ENCODE data around the gene ZNF311.
A peak's percentile ranks its signal among the peaks of the same experiment; 100 is the strongest.

The ZNF311 gene

DNA sequence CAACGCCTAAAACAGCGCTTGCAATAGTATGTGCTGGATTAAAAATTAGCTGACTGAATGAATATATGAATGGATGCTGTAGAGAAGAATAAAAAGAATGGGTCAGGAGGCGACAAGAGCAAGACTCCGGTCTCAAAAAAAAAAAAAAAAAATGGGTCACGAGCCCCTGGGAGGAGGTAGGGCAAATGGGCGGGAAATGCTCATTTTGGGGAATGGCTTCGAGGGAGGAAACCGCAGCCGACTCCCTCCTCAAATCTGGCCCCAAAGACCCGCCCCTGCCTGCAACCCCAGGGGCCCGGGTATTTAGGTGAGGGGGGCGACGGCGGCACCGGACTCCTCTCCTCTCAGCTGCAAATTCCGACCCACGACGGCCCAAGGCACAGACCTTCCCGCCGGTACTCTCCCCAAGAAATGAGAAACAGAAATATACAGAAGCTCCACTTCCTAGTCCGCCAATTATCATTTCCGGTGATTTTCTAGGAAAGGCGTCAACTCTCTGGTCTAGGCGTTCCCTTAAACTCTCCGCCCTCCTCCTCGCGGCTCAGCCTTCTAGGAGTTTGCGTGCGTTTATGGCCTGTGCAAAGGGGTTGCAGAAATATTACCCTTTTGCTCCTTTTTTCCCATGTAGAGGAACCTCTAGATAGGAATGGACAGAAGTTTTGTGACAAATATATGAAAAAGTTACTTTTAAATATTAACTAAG, at the start of gene ZNF311:
Gene ZNF311 (minus strand): TSS at position 133 of the 703 bp plus-strand sequence. CDS start 1,361 bp downstream, outside the sequence.
- peak; percentile 81 for DNase-seq (ENCODE audit: low spot score)

DNA sequence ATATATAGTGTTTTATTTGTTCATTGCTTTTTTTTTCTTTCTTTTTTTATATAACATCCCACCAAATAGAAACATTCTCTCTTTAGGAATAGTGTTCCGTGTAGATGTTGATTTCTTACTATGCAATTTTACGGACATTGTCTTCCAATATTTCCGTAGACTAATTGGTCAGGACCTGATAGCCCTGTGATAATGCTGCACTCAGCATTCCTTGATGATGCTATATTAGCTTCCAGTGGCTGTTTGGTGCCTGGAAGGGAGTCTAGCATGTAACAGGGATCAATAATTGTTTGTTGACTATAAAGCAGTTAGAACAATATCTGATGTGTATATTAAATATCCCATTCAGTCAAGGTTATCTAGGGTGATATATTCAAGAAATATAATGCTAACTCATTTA, 46.6 kb upstream of the ZNF311 start:
- DNase-seq (ENCODE audit: low spot score) = no peak

DNA sequence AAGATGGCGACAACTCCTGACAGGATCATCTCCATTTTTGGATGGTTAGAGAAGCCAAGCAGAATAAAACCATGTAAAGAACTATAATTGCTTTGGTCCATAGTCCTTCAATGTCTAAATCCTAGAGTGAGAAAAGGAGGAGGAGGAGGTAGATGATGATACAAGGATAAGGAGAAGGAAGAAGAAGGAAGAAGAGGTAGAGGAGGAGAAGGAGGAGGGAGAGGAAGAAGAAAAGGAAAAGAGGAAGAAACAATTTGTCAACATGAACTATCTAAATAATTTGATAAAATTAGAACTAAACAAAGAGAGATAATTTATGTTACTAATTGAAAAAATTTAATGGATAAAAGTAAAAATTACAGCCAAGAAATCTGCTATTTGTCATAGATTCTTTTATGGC, 40.0 kb upstream of the ZNF311 start, which contains the start of gene OR2W1:
Gene OR2W1 (minus strand): TSS at position 101 of the 400 bp plus-strand sequence. CDS start 0 bp downstream, at position 101.
- DNase-seq (ENCODE audit: low spot score) = no peak

DNA sequence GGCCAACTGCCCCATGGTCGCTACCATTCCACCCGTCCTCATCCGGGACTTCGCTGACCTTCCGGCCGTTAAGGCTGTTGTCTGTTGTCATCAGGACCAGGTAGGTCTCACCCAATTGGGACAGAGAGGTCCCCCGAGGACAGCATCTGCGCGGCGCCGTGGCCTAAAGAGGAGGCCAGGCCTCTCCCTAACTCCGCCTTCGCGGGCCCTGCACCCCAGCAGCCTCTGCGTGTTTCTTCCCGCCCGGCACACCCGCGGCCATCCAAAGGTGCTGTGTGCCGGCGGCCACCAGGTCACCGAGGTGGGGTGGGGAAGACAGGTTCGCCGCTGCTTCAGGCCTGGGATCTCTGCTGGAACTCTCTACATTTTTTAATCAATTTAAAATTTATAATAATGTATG, 30.8 kb upstream of the ZNF311 start:
- DNase-seq (ENCODE audit: low spot score) = no peak

DNA sequence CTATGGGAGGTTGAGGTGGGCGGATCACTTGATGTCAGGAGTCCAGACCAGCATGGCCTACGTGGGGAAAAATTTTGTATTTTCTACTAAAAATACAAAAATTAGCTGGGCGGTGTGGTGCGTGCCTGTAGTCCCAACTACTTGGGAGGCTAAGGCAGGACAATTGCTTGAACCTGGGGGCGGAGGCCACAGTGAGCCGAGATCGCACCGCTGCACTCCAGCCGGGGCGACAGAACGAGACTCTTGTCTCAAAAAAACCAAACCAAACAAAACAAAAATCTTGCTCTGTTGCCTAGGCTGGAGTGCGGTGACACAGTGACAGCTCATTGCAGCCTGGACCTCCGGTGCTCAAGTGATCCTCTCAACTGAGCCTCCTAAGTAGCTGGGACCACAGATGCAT, 23.7 kb upstream of the ZNF311 start:
- no peak for DNase-seq (ENCODE audit: low spot score)

DNA sequence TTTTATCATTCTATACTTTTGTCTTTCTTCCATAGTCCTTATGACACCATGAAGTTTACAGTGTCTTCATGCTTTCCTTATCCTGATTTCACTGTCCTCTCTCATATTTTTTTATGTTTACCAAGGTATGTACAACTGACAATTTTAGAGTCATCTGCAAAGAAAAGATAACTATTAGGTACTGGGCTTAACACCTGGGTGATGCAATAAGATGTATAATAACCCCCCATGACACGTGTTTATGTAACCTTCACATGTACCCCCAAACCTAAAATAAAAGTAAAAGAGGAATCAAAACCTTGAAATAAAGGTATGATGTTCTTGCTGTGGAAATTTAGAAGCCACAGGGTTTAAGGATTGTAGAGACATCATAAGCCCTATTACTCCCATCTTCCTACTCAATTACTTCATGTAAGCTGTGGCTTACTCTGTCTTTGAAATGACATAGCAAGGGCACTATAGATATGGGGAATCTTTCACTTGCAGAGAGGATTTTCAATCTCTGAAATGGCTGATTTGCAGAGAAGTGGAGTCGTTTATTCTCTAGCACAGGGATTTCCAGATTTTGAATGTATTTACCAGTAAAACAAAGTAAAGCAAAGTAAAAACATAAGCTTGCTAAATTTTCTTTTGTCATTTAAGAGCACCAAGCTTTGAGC, 20.9 kb upstream of the ZNF311 start:
- DNase-seq (ENCODE audit: low spot score) = no peak

DNA sequence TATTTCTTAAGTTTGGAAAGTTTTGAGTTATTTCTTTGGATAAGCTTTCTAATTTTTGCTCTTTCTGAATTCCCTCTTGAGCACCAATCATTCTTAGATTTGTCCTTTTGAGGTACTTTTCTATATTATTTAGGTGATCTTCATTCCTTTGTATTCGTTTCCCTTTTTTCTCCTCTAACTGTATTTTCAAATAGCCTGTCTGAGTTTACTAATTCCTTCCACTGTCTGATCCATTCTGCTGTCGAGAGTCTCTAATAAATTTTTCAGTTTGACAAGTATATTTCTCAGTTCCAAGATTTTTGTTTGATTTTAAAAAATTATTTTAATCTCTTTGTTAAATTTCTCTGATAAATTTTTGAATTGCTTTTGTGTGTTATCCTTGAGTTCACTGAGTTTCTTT, 16.3 kb upstream of the ZNF311 start:
- no peak for DNase-seq (ENCODE audit: low spot score)

DNA sequence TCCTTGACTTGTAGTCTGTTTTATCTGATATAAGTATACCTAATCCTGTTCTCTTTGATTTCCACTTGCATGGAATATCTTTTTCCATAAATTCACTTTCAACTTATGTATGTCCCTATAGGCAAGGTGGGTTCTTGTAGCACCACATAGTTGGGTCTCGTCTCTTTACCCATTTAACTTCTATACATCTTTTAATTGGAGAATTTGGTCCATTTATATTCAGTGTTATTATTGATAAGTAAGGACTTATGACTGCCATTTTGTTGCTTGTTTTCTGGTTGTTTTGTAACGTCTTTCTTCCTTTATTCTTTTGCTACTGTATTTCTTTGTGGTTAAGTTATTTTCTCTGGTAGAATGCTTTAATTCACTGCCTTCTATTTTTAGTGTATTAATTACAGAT, 14.5 kb upstream of the ZNF311 start:
- DNase-seq (ENCODE audit: low spot score) = no peak

DNA sequence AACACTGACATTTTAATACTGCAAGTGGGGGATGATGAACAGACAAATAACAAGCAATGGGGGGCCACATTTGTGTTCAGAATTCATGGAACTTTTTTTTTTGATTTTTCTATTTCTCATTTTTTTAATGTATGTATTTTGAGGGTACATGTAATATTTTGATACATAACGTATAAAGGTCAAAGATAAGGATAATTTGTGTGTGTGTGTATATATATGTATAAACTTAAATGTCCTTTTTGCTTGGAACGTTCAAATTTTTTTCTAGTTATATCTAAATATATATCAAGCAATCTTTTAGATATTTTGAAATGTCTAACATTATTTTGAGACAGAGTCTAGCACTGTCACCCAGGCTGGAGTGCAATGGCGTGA, 12.3 kb upstream of the ZNF311 start:
- DNase-seq (ENCODE audit: low spot score) = no peak

DNA sequence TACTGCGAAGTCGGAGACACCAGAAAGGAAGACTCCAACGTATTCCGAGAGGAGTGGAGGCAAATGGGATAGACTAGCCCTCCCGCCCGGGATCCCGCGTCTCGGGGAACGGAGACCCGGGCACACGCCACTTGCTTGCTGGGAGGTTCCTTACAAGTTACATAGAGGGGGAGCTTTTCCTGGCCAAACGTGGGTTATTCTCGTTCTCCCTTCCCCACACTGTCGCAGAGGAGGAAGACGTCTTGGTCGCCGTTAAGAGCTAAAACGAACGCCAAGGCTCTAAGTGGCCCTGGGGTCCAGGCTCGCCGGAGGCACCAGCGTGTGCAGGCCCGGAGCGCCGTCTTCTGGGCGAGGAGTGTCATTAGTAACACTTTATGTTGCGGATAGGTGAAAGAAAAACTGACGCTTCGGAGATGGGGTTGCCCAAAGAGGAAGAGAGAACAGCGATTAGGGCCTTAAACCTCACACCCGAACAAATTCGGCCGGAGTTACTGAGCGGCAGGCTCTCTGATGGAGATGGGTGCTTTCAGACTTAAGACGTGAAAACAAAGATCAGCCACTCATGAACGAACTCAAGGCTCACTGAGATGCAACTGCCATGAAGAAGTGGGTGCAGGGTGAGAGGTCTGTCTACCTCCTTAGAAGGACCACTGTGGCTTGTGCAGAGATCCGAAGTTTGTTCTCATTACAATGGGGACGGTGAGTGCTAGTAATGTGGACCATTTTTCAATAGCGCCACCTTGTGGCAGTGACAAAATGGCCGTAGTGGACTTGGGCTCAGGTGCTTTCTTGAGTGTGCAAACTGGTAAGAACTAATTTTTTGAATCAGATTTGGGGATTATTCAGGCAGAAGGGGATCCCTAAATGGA, 11.7 kb upstream of the ZNF311 start:
- DNase-seq (ENCODE audit: low spot score) = peak; percentile 79

DNA sequence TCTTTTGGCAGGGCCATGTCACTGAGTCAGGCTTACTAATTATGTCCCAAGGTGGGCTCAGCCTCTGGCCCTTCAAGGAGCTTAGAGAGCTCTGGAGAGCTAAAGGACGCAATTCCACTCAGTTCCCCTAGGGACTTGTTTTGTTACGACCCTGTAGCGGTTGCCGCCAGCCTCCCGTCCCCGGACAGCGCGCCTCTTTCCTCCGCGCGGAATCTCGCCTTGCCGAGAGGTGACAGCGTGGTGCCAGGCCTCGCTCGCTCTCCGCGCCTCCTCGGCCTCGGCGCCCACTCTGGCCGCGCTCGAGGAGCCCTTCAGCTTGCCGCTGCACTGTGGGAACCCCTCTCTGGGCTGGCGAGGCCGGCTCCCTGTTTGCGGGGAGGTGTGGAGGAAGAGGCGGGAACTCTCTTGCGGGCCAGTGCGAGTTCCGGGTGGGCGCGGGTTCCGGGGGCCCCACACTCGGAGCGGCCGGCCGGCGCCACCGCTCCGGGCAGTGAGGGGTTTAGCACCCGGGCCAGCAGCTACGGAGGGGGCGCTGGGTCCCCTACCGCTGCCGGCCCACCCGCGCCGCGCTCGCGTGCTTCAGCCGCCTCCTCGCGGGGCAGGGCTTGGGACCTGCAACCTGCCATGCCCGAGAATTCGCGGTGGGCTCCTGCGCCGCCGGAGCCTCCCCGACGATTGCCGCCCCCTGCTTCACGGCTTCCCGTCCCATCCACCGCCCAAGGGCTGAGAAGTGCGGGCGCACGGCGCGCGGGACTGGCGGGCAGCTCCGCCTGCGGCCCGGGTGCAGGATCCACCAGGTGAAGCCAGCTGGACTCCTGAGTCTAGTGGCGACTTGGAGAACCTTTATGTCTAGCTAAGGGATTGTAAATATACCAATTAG, 9.9 kb upstream of the ZNF311 start:
- no peak for DNase-seq (ENCODE audit: low spot score)

DNA sequence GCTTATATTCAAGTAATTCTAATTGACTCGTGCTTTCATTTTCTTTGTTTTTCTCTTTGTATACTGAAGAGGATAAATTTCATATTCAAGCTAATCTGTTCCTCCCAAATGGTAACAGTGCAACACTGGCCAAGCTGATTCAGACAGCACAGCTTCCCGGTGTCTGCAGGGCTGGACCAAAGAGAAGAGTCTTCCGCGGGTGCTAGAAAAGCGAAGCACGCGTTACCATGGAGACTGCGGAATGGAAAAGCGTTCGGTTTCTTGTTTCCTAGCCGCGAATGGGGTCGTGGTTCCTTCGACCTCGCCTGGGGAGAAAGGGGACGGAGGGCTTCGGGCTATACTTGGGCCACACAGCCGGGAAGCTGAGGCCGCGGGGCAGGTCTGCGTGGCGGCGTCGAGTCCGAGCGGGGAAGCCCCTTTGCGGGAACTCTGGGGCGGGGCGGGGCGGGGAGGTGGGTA, 6.2 kb upstream of the ZNF311 start:
- peak; percentile 74 for DNase-seq (ENCODE audit: low spot score)

DNA sequence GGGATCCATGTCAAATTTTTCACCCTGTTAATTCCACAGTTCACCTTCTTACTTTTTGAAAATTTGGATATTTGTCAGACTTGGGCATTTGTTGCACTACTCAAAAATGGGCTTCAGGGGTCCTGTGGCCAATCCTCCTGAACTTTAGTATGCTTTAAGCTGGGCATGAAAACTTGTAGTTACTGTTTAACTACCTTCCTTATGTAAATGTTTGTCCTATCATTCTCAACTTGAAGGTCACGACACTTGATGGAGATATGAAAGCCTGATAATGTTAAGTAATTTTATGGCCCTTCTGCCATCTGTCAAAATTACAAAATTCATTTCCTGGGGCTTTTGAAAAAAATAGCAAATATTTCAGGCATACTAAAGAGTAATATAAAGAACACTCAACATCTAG, 4.2 kb upstream of the ZNF311 start:
- DNase-seq (ENCODE audit: low spot score) = no peak

DNA sequence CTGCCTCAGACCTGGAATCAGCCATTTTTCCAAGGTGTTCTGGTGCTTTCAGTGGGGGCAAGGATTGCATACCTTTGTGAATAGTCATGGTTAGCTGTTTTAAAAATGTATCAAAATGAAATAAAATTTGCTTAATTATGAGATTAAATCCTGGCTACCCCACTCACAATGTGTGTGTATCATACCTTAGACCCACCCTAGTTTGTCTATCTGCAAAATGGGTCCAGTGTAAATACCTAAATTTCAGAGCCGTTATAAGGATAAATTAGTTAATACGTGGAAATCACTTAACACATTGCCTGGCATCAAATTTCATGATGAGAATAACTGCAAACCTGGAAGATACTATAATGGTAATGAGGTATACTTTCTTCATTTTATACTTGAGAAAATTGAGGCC, 3.0 kb upstream of the ZNF311 start:
- no peak for DNase-seq (ENCODE audit: low spot score)

DNA sequence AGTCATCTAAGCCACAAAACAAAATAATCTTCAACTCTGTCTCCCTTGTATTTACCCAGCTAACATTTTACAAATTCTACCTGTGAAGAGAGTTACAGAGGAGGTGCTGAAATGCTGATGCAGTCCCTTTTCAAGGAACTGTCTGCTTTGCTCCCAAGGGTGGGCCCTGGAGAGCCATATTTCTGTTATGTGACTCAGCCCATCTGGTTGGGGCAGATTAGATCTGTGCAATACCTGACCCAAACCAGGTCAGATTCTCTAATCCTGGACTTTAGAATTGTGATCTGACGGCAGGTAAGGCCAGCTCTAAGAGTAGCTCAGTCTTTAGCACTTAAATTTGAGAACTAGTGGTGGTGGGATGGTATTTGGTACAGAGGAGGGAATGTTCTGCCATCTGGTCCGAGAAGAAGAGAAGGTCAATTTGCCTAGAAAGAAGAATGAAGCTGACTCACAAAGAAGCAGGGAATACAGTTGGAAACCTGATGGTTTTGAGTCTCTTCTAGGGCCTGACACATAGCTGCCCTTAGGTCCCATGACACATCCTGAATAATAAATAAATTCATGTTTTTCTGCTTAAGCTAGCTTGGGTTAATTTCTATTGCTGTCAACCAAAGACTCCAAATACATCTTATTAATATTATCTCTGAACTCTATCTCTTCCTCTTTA, 8.1 kb downstream of the ZNF311 start:
- no peak for DNase-seq (ENCODE audit: low spot score)

DNA sequence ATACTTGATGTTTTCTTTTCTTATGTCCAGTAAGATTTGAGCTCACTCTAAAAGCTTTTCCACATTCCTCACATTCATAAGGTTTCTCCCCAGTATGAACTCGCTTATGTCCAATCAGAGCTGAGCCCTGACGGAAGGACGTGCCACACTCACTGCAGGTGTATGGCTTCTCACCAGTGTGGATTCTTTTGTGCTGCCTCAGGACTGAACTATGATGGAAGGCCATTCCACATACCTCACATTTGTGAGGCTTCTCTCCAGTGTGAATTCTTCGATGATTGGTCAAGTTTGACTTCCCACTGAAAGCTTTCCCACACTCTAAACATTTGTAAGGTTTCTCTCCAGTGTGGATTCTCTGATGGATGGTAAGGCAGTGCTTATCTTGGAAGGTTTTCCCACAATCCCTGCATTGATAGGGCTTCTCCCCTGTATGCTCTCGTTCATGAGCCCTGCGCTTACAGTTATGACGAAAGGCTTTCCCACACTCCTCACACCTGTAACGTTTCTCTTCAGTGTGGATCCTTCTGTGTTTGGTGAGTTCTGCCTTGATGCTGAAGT, 9.9 kb downstream of the ZNF311 start:
- no peak for DNase-seq (ENCODE audit: low spot score)

DNA sequence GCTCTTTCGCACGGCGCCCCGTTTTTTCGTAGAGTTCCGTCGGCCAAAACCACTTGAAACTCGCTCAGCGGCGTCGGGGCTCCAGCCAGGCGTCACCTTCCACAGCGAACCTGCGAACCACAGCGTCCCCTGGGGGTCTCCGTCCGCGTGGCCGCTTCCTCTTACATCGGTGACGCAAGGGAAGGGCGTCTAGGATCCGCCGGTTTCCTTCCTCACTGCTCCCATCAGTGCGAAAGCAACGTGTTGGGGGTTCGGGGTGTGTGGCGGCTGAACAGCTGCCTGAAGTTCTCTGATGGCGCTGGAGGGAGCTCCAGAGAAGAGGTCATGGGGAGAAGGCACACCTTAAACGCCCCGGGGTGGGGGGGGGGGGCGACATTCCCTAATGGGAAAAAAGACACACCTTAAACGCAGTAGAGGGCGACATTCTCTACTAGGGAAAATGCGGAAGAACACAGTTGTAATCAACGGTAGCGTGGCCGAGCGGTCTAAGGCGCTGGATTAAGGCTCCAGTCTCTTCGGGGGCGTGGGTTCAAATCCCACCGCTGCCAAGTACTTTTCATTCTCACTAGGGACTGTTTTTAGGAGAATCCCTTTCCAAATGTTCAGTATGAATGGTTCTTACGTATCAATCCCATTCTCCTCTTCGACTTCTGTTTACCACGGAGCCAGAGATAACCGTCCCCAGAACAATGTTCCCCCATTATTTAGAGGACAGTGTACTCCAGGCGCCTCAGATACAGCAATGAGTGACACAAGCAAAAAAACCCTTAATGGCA, 16.4 kb downstream of the ZNF311 start:
- DNase-seq (ENCODE audit: low spot score) = no peak

DNA sequence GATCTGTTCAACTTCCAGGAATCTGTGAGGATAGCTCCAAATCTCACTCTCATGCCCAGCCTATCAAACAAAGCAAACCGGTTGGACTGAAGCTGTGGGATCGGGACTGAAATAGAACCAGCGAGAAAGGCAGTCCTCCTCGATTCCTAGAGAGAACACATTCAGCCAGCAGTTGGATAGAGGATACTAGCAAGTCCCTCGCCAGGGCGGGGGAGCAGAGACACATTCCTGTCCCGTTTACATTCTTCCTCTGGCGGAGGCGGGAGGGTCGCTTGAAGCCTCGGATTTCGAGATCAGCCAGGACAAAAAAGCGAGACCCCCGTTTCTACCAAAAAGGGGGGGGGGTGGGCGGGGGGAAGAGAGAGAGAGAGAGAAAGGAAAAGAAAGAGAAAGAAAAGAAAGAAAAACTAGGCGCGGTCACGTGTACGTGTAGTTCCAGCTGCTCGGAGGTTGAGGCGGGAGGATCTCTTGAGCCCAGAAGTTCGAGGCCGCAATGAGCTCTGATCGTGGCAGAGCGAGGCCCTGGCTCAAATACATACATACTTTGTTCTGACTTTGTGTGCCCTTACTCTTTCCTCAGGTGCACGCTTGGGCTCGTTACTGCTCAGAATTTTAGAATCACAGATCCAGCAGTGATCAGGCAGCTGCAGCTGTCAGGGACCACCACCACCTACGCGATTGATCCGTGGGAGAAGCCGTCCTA, 19.5 kb downstream of the ZNF311 start:
- peak; percentile 92 for DNase-seq (ENCODE audit: low spot score)

DNA sequence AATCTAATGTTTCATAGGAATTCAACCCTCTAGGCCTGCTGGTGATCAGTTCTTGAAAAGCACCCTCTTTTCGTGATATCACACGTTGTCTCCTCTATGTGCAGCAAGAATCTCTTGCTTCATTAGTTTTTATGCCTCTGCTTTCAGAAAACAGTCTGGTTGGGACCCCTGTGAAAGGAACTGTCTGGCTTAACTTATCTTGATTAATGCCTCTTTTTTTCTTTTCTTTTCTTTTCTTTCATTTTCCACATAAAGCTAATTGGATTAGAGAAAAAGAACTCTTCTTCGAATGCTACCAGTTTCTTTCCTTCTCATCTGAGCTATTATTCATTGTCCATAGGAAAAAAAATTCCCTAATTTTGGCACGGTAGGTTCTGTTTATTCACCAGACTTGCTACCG, 21.3 kb downstream of the ZNF311 start:
- no peak for DNase-seq (ENCODE audit: low spot score)
